GM18498 (cell line): ENCODE measurements around the gene ZC3H4.
A peak's percentile ranks its signal among the peaks of the same experiment; 100 is the strongest.
"Not testable (repeated sequence)": the region's sequence is repeated elsewhere in the genome, so short reads cannot be mapped to it uniquely, and the experiment has no call there.

Experiments used
- ATAC-seq: cut with Tn5 transposase; IDR thresholded peaks from one replicate; pipeline ENCODE4 v1.9.1; 2021; ENCODE audit warnings: mild to moderate bottlenecking, moderate library complexity; ENCODE audit not compliant: unreplicated experiment

ZC3H4 gene

GRCh38 chr19:47109177-47109540 is 4.4 kb downstream of the ZC3H4 start:
- ATAC-seq: no peak

GRCh38 chr19:47107953-47108746 is 5.4 kb downstream of the ZC3H4 start:
- no peak for ATAC-seq

DNA sequence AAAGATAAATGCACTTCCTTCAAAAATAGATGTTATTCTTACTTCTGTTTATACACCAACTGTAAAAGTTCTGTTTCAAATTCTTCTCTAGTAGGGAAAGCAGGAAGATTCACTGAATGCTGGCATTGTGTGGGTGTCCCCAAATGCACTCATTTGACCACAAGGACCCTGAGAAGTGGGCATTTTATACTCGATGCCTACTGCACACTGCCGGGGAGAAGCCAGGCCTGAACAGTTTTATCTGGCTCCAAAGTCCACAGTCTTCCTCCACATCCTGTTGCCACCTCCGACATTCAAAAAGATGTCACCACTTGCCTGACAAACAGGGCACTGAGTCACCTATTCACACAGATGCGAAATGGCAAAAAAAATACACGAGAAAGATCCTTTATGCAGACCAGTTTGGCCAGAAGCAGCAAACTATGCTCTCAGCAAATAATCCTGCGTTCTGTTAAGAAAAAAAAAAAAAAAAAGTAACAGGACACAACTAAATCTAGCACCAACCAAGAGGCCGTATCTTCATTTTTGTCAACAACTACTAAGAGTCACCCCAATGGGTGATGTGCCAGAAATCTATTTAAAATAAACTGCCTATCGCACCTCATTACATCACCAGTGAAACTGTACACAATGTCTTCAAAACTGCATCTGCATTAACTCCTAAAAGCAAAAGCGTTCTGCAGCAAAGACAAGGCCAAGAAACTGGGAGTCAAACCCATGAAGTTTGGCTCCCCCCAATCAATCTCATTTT is 6.2 kb downstream of the ZC3H4 start:
- ATAC-seq: no peak

GRCh38 chr19:47106821-47107201 is 6.8 kb downstream of the ZC3H4 start:
- no peak for ATAC-seq

DNA sequence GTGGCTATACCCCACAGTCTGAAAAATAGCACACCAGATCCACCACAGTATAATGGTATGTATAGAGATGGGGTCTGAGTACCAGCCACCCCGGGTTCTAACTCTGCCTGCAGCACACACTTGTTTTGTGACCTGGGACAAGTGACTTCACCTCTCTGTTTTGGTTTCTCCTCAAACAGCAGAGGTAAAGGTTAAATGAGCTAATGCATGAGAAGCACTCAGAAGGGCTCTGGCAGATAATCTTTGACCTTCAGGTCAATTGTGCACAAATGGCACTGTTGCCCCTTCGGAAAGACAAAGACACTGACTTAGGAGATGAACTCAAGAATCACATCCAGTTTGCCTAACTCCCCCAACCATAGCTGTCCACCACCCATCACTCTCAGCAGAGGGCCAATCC is 7.7 kb downstream of the ZC3H4 start:
- ATAC-seq: no peak

DNA sequence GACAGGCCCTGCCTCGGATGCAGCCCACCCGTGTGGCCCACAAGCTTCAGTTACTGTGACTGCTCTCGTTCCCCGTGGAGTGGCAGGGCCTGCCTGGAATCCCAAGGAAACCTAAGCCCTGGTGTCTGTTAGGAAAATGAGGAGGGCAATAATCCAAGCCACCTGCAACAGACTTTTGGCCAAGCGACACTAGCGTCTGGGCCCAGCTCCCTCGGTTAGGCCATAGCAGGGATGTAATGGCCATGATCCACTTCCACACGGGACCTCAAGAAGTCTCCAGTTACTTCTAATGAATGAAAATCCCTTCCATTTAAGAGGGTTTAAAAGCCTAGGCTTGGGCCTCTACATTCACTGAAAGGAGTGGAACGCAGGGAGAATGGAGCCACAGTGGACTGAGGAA is 8.9 kb downstream of the ZC3H4 start:
- ATAC-seq: no peak

DNA sequence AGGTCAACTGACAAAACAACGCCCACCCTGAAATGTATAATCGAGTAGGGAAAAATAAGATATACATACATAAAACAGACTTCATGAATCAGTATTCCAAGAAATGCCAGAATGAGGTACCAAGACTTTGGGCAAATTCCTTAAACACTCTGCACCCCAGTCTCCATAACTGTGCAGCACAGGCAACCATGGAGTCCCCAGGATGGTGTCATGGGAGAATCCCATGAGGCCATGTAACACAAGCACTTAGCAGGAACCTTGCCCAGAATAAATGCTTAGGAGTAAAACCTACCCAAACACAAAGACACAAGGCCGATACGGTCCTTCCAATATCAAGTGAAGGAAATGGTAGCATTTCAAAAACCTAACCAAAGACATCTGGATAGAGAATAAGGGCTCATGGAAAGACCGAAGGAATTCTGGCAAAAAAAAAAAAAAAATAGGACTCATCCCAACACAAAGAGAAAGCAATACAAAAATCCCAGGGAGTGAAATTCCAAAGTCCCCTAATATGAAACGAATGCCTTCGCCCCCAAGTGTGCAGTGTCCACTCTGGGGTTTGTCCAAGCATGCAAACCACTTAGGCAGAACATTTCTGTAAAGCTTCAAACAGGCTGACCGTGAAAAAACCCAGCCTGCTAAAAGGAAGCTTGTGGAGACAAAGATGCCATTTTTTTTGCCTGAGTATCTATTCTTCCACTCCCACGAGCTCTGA is 11.1 kb downstream of the ZC3H4 start:
- ATAC-seq: no peak

DNA sequence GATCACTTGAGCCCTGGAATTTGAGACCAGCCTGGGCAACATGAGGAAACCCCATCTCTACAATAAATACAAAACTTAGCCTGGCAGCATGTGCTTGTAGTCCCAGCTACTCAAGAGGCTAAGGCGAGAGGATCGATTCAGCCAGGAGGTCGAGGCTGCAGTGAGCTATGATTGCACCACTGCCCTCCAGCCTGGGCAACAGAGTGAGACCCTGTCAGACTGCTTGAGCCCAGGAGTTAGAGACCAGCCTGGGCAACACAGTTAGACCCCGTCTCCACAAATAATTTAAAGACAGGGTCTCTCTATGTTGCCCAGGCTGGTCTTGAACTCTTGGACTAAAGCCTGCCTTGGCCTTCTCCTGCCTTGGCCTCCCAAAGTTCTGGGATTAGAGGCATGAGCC is 12.5 kb downstream of the ZC3H4 start:
- not testable (repeated sequence) for ATAC-seq

- ATAC-seq: no peak
These were observed 13.3 kb downstream of the ZC3H4 start for GRCh38 chr19:47100290-47100689.

GRCh38 chr19:47099576-47100050 is 14.0 kb downstream of the ZC3H4 start:
- no peak for ATAC-seq

DNA sequence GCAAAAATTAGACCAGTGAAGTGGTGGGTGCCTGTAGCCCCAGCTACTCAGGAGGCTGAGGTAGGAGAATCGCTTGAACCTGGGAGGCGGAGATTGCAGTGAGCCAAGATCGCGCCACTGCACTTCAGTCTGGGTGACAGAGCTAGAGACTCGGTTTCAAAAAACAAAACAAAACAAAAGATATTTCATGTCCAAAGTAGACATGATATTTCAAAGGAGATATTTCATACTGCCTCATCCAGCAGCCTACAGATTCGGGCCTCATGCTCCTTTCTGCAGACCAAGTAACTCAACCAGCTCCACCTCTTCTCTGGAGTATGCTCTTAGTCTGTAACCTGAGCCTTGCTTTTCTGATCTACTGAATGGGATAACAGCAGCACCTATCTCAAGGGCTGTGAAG is 15.0 kb downstream of the ZC3H4 start:
- ATAC-seq: no peak

GRCh38 chr19:47097396-47098201 is 16.0 kb downstream of the ZC3H4 start:
- no peak for ATAC-seq

DNA sequence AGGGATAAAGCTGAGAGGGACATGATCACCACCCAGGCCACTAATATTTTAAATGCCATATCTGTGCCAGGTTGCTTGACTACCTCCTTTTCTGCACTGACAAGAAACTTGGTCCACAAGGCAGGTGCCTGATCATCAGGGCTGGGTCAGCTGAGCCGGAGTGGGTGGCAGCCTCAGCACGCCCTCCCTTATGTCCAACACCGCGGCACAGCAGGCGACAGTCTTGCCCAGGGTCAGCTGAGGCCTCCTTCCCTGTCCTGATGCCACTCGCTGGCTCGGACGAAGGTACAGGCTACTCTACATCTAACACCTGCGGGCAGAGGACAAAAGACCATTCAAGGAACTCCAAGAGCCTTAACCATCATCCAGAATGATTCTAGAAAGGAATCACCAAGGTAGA is 16.9 kb downstream of the ZC3H4 start:
- no peak for ATAC-seq

DNA sequence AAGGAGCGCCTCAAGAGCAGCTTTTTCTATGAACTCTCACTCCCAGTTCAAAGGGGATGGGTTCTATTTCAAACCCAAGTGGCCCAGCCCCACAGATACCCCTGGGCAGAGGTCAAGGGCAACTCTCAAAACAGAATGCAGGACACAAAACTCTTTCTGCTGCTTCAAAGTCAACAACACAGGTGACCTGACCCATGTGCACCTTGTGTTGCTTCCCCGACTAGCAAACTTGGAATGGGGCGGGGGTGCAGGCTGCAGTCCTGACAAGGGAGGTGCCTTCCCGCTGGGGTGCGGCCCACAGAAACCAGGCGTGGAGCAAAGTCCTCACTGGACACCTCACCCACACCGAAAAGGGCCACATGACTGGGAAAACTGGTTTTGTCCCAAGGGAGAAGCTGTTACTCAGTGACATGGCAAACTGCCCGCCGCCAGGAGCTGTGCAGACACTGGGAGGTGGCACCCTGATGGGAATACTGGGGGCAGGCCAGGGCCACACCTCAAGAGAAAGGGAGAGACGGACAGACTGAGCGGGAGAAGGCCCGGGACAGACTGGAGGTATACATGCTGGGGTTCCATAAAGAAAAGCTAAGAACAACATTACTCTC is 17.4 kb downstream of the ZC3H4 start:
- no peak for ATAC-seq

DNA sequence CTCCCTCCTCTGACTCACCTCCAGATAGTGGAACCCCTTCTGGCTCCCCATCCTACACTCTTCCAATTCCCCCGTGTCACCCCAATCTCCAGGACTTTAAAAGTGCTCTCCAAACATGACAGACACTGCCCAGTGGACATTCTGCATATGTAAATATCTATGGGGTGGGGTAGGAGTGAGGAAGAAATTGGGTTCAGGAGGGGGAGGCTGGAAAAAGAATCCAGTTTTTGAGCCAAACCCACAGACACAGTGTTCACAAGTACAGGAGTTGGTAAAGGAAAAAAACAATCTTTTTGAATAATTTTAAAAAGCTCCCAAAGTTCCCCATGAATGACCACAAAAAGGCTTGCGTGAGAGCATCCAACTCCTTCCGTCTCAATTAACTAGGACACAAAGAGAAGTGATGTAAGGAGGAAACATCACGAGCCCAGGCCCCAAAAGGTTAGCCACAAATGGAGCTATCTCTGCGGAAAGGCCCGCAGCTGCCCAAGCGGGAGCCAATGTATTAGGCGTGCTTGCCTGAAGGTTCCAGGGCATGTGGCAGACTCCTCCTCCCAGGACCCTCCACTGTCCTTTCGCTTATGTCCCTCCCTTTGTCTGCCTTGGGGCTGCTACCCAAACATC is 18.0 kb downstream of the ZC3H4 start:
- no peak for ATAC-seq

GRCh38 chr19:47094557-47095475 is 18.8 kb downstream of the ZC3H4 start:
- ATAC-seq: no peak

DNA sequence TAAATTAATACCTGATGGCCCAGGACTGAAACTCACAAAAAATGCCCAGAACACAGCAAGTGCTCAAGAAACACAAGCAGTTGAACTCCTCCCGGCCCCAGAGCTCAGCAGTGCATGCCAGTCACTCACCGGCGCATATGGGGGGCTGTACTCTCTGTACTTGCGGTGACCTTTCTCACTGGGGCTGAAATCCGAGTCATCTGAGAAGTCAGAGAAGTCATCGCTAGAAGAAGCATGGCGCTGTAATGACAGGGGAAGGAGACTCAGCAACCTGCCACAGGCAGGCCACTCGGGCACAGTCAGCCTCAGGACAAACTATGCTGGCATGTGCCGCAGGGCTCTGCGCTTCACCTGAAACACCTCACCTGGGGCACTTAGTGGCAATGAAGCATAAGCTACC is 19.7 kb downstream of the ZC3H4 start:
- ATAC-seq: peak; percentile 65

GRCh38 chr19:47093254-47093653 is 20.3 kb downstream of the ZC3H4 start:
- no peak for ATAC-seq

DNA sequence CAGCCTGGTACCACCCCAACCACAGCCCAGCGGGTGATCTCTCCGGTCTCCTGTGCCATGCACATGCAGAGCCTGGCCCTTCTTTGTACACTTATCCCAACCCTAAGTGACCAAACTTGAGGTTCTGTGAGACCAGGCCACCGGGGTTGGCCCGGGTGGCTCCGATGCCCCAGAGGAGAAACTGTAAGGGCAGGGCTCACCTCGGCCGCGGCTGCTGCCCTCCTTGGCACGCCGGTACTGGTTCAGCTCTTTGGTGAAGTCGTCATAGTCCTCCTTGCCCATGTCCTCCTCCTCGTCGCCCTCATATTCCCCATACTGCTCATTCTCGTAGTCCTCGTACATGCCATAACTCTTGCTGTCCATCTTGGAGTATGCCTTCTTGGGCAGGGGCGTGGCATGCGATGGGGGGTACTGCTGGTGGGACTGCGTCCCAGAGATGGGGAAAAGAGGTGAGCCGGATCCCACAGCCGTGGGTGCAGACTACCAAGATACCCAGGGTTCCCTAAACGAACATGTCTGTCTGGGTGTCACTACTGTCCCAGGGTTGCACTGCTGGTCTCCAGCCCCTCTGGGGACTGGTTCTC is 23.7 kb downstream of the ZC3H4 start:
- no peak for ATAC-seq
